HUES48 (cell line): ENCODE measurements around the gene SPRED3.
"Not testable (repeated sequence)": the region's sequence is repeated elsewhere in the genome, so short reads cannot be mapped to it uniquely, and the experiment has no call there.

ENCODE experiments used
- H3K27ac ChIP-seq: one replicate; pipeline ENCODE4 v1.7.0; 2013; ENCODE audit warnings: low read depth, low read length, inconsistent platforms
- H3K27me3 ChIP-seq: 2 replicates; pipeline ENCODE4 v1.6.1; 2013; ENCODE audit warnings: mild to moderate bottlenecking, low read length; ENCODE audit not compliant: control insufficient read depth, insufficient read depth
- H3K36me3 ChIP-seq: 2 replicates; pipeline ENCODE4 v1.6.1; 2013; ENCODE audit warnings: low read length; ENCODE audit not compliant: control insufficient read depth, insufficient read depth
- H3K4me1 ChIP-seq: 2 replicates; pipeline ENCODE4 v1.6.1; 2013; ENCODE audit warnings: mild to moderate bottlenecking, low read length; ENCODE audit not compliant: control insufficient read depth, insufficient read depth
- H3K4me3 ChIP-seq: 2 replicates; pipeline ENCODE4 v1.5.1; 2013; ENCODE audit warnings: mild to moderate bottlenecking, low read depth, low read length
- H3K9ac ChIP-seq: 2 replicates; pipeline ENCODE4 v1.6.1; 2013; ENCODE audit warnings: mild to moderate bottlenecking, low read depth, low read length, moderate library complexity
- H3K9me3 ChIP-seq: 2 replicates; pipeline ENCODE4 v1.6.1; 2013; ENCODE audit warnings: low read length; ENCODE audit not compliant: control insufficient read depth, insufficient read depth

Gene SPRED3

DNA sequence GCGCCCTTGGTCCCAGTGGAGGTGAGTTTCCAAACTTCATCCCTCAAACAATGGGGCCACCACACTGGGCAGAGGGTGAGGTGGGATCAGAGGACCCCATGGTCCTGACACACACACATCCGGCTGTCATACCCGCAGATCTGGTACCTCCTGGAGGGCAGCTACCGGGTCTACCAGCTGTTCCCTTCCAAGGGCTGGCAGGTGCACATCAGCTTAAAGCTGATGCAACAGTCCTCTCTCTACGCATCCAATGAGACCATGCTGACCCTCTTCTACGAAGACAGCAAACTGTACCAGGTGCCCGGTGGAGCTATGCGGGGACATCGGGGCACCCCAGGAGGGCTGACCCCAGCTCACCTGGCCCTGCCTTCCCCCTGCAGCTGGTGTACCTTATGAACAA, 28.1 kb upstream of the SPRED3 start:
- Histone ChIP-seq H3K4me1 (no peaks in the 10 kb centered on the region), H3K36me3 (no peaks in the 10 kb centered on the region), H3K9me3 (0 out of 2 replicates have a peak, but pooled peaks cover 5% of the 10 kb centered on the region), H3K9ac (no peak overlapping the region), H3K4me3 (no peak overlapping the region), H3K27me3 (peaks cover 36% of the 10 kb centered on the region), H3K27ac (no peak overlapping the region)

DNA sequence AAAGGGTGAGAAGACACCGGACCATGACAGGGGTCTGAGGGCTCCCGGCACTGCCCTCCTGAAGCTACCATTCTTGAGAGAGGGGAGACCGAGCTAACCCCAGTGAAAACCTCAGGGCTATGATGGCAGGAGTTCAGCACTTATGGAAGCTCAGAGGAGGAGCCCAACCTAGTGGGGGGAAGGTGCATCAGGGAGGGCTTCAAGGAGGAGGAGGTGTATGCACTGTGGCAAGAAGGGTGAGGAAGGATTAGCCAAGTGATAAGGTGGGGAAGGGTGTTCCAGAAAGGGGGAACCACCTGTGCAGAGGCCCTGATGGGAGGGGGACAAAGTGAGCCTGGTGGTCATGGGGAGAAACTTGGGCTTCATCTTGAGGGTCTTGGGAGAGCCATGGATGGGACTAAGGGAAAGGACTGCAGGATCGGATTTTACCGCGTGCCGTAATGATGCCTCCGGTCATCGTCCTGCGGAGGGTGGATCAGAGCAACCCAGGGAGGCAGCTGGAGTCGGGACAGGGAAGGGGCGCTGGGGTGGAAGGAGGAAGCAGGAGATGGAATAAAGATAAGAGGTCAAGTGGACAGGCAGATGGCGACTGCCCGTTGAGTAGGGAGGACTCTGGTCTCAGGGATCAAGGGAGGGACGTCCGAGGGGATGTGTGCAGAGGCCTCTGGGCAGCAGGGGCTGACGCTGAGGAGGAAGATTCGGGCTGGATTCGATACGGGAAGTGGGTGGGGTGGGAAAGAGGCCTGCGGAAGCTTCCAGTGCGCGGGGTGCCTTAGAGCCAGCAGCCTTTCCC, 27.5 kb upstream of the SPRED3 start:
- Histone ChIP-seq H3K27me3 (peaks cover 36% of the 10 kb centered on the region), H3K4me1 (no peaks in the 10 kb centered on the region), H3K9ac (no peak overlapping the region), H3K27ac (no peak overlapping the region), H3K9me3 (0 out of 2 replicates have a peak, but pooled peaks cover 5% of the 10 kb centered on the region), H3K36me3 (no peaks in the 10 kb centered on the region), H3K4me3 (peak overlapping the region; percentile 89)

- H3K4me1 ChIP-seq, result no peaks in the 10 kb centered on the region
- H3K9me3 ChIP-seq, result 0 out of 2 replicates have a peak, but pooled peaks cover 5% of the 10 kb centered on the region
- peak overlapping the region; percentile 89 for H3K27ac ChIP-seq
- H3K9ac ChIP-seq, result no peak overlapping the region
- H3K4me3 ChIP-seq, result peak overlapping the region; percentile 89
- H3K27me3 ChIP-seq, result peaks cover 36% of the 10 kb centered on the region
- no peaks in the 10 kb centered on the region for H3K36me3 ChIP-seq
Measured at GRCh38 chr19:38361633-38362075, 26.8 kb upstream of the SPRED3 start.

- H3K9ac ChIP-seq, result no peak overlapping the region
- peaks cover 36% of the 10 kb centered on the region for H3K27me3 ChIP-seq
- H3K4me3 ChIP-seq, result peak overlapping the region; percentile 89
- peak overlapping the region; percentile 89 for H3K27ac ChIP-seq
- no peaks in the 10 kb centered on the region for H3K4me1 ChIP-seq
- 0 out of 2 replicates have a peak, but pooled peaks cover 5% of the 10 kb centered on the region for H3K9me3 ChIP-seq
- H3K36me3 ChIP-seq, result no peaks in the 10 kb centered on the region
Measured at GRCh38 chr19:38362076-38362945, 26.2 kb upstream of the SPRED3 start.

DNA sequence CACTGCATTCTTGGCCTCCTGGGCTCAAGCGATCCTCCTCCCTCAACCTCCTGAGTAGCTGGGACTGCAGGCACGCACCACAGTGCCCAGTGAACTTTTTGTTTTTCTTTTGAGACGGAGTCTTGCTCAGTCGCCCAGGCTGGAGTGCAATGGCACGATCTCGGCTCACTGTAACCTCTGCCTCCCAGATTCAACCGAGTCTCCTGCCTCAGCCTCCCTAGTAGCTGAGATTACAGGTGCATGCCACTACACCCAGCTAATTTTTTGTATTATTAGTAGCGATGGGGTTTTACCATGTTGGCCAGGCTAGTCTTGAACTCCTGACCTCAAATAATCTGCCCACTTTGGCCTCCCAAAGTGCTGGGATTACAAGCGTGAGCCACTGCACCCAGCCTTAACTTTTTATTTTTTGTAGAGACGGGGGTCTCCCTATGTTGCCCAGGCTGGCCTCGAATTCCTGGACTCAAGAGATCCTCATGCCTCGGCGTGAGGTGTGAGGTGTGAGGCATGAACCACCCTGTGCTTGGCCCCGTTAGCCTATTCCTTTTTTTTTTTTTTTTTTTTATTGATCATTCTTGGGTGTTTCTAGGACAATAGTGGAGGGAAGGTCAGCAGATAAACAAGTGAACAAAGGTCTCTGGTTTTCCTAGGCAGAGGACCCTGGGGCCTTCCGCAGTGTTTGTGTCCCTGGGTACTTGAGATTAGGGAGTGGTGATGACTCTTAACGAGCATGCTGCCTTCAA, 25.4 kb upstream of the SPRED3 start:
- Histone ChIP-seq H3K4me3 (peak overlapping the region; percentile 89; the same call in 1 of the 2 replicates), H3K27me3 (peaks cover 33% of the 10 kb centered on the region)
- not testable (repeated sequence) for H3K9me3 ChIP-seq, H3K27ac ChIP-seq, H3K4me1 ChIP-seq, H3K9ac ChIP-seq, H3K36me3 ChIP-seq

GRCh38 chr19:38367041-38367440, 21.5 kb upstream of the SPRED3 start:
- no peaks in the 10 kb centered on the region for H3K36me3 ChIP-seq
- 0 out of 2 replicates have a peak, but pooled peaks cover 5% of the 10 kb centered on the region for H3K9me3 ChIP-seq
- no peak overlapping the region for H3K9ac ChIP-seq
- H3K27me3 ChIP-seq, result no peaks in the 10 kb centered on the region
- no peak overlapping the region for H3K27ac ChIP-seq
- no peaks in the 10 kb centered on the region for H3K4me1 ChIP-seq
- H3K4me3 ChIP-seq, result no peak overlapping the region

DNA sequence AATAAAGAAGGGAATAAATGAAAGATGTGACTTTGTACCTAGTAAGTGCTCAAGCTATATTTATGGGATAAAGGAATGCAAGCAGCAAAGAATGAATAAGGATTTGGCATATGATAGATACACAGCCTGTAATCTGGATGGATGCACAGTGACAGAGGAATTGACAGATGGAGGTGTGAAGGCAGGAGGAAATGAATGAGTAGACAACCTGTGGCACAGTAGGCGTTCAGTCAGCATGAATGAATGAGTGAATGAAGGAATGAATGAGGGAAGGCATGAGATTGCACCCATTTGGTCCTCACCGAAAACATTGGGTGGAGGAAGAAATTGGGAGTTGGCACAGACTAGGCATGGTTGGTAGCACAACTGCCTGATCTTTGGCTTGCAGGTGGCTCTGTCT, 18.9 kb upstream of the SPRED3 start:
- H3K4me3 ChIP-seq, result no peak overlapping the region
- H3K9me3 ChIP-seq, result 0 out of 2 replicates have a peak, but pooled peaks cover 5% of the 10 kb centered on the region
- no peaks in the 10 kb centered on the region for H3K4me1 ChIP-seq
- H3K27ac ChIP-seq, result no peak overlapping the region
- no peak overlapping the region for H3K9ac ChIP-seq
- no peaks in the 10 kb centered on the region for H3K36me3 ChIP-seq
- H3K27me3 ChIP-seq, result no peaks in the 10 kb centered on the region

GRCh38 chr19:38370299-38370698, 18.2 kb upstream of the SPRED3 start:
- H3K9me3 ChIP-seq, result no peaks in the 10 kb centered on the region
- H3K27ac ChIP-seq, result no peak overlapping the region
- no peaks in the 10 kb centered on the region for H3K36me3 ChIP-seq
- no peaks in the 10 kb centered on the region for H3K4me1 ChIP-seq
- no peak overlapping the region for H3K4me3 ChIP-seq
- no peaks in the 10 kb centered on the region for H3K27me3 ChIP-seq
- H3K9ac ChIP-seq, result no peak overlapping the region

DNA sequence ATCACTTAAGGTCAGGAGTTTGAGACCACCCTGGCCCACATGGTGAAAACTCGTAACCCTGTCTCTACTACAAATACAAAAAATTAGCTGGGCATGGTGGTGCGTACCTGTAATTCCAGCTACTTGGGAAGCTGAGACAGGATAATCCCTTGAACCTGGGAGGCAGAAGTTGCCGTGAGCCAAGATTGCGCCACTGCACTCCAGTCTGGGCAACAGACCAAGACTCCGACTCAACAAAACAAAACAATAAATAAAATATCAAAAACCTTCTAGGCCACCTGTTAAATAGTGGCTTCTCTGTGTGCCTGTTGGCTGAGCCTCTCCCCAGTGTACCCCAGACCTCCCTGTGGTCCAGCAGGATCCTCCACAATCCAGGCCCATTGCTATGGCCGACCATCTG, 17.4 kb upstream of the SPRED3 start:
- H3K27me3 ChIP-seq, result no peaks in the 10 kb centered on the region
- no peaks in the 10 kb centered on the region for H3K4me1 ChIP-seq
- no peaks in the 10 kb centered on the region for H3K36me3 ChIP-seq
- H3K4me3 ChIP-seq, result no peak overlapping the region
- H3K9ac ChIP-seq, result no peak overlapping the region
- H3K27ac ChIP-seq, result no peak overlapping the region
- H3K9me3 ChIP-seq, result no peaks in the 10 kb centered on the region

DNA sequence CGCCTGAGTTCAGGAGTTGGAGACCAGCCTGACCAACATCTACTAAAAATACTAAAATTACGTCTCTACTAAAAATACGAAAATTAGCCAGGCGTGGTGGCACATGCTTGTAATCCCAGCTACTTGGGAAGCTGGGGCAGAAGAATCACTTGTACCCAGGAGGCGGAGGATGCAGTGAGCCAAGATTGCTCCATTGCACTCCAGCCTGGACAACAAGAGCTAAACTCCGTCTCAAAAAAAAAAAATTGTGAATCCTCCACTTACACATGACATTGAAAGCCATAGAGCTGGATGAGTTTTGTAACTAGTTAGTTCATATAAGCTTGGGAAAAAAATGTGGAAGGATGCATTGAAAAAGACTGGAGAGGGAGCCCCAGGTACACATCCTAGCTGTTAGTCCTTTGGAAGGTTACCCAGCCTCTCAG, 14.6 kb upstream of the SPRED3 start:
- Histone ChIP-seq H3K9ac (no peak overlapping the region), H3K36me3 (peaks cover 14% of the 10 kb centered on the region), H3K9me3 (no peaks in the 10 kb centered on the region), H3K27ac (peak overlapping the region; percentile 40), H3K4me1 (no peaks in the 10 kb centered on the region), H3K4me3 (peak overlapping the region; percentile 50), H3K27me3 (no peaks in the 10 kb centered on the region)
